HEK293 (cell line): ENCODE data around the gene LRRC51.

Source experiments
- CTCF ChIP-seq: fragments of 450-650 bp; formaldehyde crosslinking; IDR thresholded peaks from 2 replicates; pipeline ENCODE4 v1.5.1; 2016; ENCODE audit warnings: missing biosample characterization, missing genetic modification characterization
- REST ChIP-seq: fragments of 450-650 bp; formaldehyde crosslinking; IDR thresholded peaks from 2 replicates; pipeline ENCODE4 v1.5.1; 2016; ENCODE audit warnings: missing biosample characterization, missing genetic modification characterization
- ZNF513 ChIP-seq: fragments of 450-650 bp; IDR thresholded peaks from 2 replicates; pipeline ENCODE4 v1.5.1; 2018; ENCODE audit warnings: missing biosample characterization, missing genetic modification characterization
- ZNF558 ChIP-seq: fragments of 450-650 bp; formaldehyde crosslinking; IDR thresholded peaks from 2 replicates; pipeline ENCODE4 v1.5.1; 2016; ENCODE audit warnings: missing biosample characterization, missing genetic modification characterization

- TF ChIP-seq ZNF513 (no peak), CTCF (tag by site-specific recombination) (no peak), ZNF558 (tag by site-specific recombination) (no peak), REST (tag by site-specific recombination) (no peak)
These were observed 2.8 kb downstream of the LRRC51 start for GRCh38 chr11:72083414-72083813.
